GM19324 (cell line): ENCODE measurements around the gene SYT15.
A peak's percentile ranks its signal among the peaks of the same experiment; 100 is the strongest.
"Not testable (repeated sequence)": the region's sequence is repeated elsewhere in the genome, so short reads cannot be mapped to it uniquely, and the experiment has no call there.

Source experiments
- ATAC-seq: cut with Tn5 transposase; IDR thresholded peaks from one replicate; pipeline ENCODE4 v1.9.1; 2021; ENCODE audit warnings: mild to moderate bottlenecking, moderate library complexity; ENCODE audit not compliant: unreplicated experiment, low FRiP score

Gene SYT15

DNA sequence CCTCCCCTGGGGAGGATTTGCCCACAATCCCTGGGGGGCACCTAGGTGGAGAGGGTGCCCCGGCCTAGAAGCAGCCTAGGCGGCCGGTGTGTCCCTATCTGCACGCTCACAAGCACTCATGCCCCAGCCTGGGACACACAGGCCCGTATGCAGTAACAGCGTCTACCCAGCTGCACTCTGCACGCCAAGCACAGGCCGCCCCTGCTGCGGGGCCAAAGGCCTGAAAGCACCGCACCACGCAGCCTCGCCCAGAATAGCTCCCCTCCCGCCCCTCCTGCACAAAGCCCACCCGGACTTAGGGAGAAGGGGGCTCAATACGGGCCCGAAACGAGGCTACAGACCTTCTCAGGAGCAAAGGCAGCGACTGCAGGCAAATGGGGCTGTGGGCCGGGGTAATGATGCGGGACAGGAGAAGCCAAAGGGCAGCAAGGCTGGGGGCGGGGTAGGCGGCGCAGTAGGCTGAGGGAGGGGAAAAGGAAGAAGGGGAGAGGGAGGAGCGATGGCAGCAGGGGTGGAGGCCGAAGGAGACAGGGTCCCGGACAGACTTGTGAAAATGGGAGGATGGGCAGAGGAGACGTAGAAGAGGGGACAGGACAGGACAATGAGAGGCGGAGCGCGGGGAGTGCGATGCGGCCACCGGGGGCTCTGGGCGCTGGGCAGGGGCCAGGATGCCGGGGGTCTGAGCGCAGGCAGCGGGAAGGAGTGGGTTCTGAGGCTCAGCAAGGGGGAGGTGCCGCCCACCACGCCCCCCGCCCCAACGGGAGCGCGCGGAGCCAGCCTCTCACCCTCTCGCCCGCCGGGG, 23.0 kb upstream of the SYT15 start:
- no peak for ATAC-seq

DNA sequence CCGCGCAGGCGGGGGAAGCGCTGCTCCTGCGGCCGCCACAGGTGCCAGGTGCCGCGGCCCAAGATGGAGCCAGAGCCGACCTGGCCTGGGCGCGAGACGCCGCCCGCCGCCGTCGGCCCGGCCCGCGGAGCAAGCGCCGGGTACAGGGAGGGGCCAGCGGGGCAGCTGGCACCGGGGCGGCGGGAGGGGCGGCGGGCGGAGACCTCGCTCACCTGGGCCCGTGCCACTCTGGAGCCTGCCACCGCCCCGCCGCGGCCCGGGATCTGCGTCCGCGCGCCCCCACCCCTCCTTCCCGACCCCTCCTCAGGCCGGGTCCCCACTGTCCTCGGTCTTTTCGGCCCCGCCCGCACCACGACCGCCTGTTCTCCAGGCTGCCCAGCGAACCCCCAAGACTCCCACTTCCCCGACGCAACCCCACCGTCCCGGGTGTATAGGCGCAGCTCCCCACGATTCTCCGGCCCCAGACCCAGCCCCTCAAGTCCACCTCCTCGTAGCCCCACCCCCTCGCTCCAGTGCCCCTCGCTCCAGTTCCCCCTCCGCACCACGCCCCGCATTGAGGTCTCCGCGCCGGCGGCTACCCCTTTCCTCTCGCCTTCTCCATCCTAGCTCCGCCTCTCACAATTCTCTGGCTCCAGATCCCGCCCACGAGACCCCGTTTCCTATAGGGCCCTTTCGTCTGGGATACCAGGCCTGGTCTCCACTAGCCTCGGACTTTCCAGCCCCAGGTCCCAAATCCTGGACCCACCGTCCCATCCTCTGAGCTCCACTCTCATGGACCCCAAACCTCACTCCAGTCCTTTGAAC, 22.2 kb upstream of the SYT15 start, which contains the start of gene GPRIN2:
GPRIN2 (minus strand) TSS at position 144 of the 804 bp plus-strand sequence. CDS start 5,922 bp downstream, outside the sequence.
- no peak for ATAC-seq

DNA sequence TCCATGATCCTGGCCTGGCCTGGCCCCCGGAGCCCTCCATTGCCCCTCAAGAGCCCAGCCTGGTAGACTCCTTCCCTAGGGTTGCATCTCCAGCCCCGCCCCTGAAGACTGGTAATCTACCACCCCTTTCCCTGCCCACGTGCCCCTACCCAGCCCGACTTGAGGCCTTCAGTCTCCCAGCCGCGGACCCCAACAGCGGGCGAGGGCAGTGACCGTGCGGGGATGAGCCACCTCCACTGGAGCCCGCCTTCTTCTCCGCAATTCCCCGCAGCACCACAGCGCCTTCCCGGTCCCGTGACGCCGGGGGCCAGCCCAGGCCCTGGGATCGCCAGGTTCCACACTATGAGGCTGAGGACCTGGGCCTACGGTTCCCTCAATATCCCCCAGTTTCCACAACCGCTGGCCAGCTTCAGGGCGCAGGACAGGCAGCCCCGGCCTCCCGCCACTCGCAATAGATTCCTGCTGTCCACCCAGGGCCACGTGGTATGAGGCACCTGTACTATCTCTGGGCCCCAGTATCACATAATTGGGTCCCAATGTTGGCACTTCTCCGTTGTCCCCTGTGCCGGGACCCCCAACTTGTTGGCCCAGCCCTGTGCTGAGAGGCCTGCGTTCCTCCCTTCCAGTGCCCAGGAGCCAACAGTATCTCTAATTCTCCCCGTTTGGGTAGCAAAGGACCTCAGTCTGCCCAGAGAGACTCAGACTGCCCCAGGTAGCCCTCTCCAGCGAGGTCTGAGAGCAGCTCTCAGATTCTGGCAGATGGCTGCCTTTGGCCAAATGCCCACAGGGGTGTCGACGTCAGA, 21.4 kb upstream of the SYT15 start:
- no peak for ATAC-seq

DNA sequence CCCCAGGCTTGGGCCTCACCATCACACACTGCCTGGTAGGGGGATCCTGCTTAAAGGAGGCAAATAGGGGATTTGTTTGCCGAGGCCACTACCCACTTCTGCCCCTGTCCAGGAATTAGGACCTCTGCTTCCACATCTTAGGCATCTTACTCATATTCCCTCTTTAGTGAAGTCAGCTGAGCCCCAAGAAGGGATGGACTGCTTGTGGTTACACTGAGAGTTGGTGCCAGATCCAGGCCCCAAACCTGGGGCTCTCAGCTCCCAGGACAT, 20.9 kb upstream of the SYT15 start:
- ATAC-seq = no peak

DNA sequence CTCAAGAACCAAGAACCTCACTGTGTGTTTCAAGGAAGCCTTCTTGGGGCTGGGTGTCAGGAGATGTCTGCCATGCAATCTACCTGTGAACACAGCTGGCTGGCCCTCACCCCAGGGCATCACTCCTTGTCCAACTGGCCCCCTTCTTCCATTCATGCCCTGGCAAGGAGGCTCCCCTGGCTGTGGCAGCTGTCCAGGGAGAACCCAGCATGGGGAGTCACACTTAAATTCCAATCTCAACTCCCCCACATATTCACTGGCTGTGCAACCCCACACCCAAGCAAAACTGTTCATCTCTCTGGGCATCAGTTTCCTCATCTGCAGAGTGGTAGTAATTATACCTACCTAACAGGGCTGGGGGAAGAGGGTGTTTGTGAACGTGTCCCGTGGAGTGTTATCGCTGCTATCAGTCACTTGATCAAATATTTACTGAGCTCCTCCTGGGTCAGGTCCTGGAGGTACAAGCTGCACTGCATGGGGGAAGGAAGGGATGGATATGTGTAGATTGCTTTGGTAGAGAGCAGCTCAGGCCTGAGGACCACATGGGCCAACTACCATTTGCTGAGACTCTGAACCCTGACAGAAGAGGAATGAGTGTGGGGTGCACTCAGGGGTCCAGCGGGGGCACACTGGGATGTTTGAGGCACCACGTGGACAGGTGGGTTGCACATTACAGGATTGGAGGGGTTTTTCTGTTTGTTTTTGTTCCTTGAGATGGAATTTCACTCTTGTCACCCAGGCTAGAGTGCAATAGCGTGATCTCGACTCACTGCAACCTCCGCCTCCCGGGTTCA, 20.3 kb upstream of the SYT15 start:
- ATAC-seq = no peak

DNA sequence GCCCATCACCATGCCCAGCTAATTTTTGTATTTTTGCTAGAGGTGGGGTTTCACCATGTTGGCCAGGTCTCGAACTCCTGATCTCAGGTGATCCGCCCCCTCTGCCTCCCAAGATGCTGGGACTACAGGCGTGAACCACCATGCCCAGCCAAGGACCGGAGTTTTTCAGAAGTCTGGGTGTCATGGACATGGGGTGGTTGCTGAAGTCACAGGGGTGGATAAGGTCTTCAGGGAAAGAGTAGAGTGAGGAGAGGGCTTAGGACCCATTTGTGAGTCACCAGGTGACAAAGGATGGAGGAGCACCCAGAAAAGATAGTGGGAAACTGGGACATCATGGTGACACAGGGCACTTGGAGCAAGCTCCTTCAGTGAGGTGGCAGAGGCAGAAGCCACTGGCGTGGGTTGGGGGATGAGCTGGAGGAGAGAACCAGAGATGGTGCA, 19.7 kb upstream of the SYT15 start:
- no peak for ATAC-seq

DNA sequence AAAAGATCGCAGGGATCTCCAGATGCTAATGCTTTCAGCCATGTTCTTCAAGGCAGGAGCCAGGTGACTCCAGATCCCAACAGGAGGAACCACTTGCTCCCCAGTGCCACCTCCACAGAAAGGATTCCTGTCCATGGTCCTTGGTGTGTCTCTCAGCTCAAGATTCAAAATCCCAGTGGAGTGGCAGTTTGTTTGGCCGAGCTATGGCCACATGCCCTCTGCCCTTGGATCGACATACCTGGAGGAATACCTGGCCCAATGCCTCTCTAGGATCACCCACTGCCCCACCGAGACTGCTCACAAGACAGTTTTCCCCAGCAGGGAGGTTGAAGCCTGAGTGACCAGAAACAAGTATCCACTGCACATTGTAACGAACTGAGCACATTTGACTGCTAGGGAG, 18.5 kb upstream of the SYT15 start:
- ATAC-seq = no peak

DNA sequence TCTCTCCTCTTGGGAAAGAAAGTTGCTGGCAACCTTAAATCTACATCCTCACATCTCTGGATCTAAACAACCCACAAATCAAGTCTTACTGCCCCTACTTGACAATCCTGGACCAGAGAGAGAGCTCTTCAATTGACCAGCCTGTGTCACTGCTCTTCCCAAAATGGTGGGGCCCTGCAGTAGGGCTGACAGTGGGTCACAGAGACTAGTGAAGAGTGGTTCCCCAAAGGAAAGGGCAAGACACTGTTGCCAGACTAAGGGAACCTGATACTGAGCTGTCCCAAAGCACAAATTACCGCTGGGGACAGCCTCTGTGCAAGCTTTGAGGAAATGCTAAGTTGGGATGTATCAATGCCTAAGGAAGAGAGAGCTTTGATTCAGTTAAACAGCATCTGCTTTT, 18.0 kb upstream of the SYT15 start:
- ATAC-seq = no peak

DNA sequence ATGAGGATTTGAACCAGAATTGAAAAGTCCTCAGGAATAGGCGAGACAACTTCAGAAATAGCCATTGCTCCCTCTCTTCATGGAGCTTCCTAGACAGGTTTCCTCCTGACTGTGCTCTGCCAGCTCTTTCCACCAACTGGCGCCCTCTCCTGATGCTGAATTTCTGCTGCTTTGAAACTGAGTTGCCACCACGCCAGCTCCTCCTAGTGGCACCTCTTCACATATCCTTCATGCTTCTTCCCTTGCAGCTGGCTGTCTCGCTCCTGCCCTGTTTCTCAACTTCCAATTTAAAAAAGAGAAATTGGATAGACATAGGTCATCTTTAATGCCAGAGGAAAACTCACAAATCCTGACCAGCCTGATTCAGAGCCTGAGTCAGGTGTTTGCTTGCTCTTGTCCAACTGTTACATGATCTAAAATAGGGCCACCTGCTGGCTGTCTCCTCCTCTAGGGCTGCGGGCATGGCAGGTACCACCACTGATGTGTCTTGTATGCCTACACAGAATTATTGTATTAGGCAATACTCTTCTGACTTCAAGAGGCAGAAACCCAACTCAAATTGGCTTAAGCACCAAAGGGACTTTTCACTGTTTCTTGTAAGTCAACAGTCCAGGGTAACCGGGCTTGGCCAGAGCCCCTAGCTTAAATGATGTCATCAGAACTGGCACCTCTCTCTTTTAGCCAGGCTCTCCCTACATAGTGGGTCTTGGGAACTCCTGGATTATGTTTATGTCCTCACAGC, 13.2 kb upstream of the SYT15 start:
- ATAC-seq = peak; percentile 85

DNA sequence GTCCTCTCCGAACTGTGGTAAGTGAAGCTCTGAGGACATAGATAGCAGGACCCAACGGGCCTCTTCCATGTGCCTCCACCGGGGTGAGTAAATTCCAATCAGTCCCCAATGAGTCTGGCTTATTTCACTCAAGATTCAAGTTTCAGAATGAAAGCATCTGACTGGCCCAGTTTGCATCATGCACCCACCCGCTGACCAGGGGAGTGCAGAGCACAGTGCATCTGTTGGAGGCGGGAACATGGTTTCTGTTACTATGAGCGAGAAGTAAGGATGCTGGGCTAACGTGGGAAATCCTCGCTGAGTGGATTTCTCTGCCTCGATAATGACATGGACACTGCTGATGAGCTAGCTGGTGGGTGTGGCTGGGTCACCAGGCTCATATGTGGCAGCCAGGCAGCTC, 11.8 kb upstream of the SYT15 start:
- ATAC-seq = not testable (repeated sequence)

DNA sequence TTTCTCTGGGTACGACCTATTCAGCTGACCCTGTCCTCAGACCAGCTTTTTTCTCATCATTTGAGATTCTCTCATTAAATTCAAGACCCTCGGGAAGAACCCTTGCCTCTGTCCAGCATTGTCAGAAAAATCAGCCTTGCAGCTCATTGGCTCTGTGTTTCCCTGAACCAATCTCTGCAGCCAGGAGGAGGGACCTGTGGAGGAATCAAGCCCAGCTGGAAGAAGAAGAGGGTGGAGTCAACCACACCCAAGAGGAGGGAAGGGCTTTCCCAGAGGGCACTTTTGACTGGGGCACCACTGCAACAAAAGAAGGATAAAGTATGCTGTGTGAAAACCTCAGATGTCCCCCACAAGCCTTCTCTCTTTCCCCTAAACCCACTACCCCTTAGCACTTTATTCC, 8.3 kb upstream of the SYT15 start:
- not testable (repeated sequence) for ATAC-seq

DNA sequence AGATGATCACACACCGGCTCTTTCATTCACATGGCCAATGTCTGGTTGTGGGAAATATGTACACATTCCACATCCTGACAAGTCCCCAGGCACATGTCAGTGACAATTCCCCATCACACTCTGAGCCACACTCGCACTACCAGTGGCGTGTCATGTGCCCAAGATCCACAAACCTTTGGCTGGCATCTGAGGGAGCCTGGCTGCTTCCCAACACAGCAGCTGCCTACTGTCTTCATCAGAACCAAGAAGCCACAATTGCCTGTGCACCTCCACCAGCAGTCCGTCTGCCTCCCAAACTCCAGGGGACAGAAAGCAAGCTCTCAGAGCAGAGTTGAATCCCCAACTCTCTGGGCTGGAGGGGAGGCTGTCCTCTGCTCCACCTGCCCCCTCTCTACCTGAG, 6.2 kb upstream of the SYT15 start:
- ATAC-seq = not testable (repeated sequence)

DNA sequence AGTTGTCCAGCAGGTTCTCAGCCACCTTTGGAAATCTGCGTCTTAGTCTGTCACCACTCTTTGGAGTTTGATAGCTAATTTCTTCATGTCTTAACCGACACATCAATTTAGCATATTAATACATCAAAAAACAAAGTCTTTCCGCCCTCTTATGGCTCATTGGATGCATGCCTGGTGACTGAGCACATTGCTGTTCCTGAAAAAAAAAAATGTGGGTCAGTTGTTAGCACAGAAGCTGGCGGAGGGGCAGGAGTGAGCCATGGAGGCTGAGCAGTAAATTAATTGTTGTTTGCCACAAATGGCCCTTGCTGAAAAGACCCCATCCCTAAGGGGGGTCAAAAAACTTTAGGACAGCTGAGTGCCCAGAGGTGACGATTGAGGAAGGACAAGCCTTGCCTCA, 5.6 kb upstream of the SYT15 start:
- ATAC-seq = not testable (repeated sequence)

DNA sequence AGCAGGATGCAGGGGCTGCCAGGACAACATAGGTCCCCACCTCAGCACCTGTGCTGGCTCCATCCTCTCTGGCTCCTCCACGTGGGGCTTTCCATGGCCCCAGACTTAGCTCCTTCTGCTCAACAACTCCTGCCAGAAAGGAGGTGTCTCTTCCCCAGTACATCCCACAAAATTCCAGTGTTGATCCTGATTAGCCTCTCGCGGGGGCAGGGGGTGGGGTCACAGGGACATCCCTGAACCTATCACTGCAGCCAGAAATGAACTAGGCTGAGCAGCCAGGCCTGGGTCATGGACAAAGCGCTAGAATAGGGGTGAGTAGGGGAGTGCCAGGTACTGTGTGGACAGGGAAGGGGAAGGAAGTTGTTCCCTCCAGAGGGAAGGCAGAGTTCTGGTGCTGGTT, 5.0 kb upstream of the SYT15 start:
- not testable (repeated sequence) for ATAC-seq

DNA sequence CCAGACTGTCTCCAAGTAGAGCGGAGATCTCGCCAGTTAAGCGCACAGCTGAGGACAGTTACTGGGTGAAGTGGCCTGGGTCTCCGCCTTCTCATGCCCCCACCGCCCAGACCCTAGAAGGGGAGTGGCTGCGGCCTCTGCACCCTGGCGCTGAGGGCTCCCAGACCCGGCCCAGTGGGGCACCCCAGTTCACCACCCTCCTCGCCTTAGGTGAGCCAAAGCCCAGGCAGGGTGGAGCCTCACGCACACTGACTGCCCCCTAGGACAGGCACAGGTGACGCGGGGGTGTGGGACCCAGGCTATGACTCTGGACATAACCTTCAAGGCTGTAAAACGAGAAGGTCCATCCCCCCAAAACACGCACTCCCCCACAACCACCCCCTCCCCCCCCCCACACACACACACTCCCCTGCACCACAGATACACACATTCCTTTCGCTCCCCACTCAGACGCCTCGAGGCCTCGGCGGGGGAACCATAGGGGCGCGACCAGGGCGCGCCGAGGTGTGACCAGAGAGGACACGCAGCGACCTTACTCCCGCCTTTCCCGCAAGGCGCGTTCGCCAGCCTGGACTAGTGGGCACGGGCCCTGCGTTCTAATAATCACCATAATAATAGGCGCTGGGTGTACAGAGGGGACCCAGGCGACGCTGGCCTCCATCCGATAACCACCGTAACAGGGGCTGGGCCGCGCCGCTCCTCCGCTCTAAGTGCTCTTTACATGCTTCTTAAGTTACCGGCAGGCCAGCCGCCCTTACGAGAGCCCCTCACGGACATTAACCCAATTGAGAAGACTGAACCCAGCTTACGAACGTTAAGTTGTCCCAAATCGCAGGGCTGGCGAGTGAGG, 1.1 kb upstream of the SYT15 start:
- ATAC-seq = not testable (repeated sequence)

DNA sequence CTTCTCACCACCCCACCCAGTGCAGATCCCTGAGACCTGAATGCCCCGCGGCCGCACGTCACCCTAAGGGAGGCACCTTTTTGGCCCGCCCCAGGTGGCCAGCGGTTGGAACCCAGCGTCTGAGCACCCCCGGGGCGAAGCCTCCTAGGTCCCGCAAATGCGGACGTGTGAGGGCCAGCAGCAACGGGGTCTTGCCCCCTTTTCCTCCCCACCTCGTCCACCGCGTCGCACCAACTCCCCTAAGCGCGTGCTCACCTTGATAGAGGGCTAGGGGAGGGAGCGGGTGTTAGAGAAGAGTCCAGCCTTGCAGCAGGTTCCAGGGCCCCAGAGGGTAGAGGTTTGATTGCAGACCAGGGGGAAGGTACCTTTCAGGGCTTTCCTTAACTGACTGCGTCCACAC, 450 bp downstream of the SYT15 start:
- ATAC-seq = not testable (repeated sequence)

DNA sequence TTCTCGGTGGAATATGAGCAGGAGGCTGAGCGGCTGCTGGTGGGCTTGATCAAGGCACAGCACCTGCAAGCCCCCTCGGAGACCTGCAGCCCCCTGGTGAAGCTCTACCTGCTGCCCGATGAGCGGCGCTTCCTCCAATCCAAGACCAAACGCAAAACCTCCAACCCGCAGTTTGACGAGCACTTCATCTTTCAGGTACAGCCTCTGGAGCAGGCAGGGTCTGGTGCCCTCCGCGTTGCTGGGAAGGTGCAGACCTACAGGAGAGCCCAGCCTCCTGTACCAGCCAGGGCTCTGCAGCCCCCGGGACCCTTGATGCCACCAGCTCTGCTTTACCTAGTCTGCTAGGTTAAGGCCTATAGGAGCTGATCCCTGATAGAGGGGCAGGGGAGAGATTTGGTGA, 3.1 kb downstream of the SYT15 start:
- ATAC-seq = not testable (repeated sequence)

DNA sequence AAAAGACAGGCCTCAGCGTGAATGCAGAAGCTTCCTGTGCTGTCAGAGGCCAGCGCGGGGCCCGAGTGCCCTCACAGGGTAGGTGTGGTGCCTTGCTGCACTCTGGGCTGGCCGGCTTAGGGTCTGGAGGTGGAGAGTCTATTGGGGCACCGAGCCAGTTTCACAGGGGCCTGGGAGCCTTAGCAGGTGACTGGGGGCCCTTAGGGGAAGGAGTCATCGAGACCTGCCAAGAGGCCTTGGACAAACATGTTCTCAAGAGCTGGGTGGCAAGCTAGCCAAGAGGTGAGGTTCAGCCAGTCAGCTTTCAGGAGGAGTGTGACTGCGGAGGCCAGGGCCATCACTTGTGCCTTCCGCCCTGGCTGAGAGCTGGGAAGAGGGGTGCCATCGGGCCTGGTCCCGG, 3.6 kb downstream of the SYT15 start:
- ATAC-seq = not testable (repeated sequence)

DNA sequence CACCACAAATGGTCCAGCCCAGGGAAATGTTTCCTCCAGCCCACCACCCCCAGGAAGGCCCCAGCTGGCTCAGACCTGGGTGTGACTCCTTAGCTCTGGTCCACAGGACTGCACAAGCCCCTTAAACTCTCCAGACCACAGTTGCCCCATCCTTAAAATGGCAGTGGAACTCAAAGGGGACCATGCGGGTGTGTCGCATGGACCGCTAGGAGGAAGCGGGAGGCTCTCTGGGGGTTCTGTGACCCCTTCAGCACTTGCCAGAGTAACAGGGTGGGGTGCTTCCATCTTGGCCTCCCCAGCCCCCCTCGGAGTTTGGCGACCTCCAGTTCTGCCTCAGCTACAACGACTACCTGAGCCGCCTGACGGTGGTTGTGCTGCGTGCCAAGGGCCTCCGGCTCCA, 5.3 kb downstream of the SYT15 start:
- not testable (repeated sequence) for ATAC-seq
